ELR (cell line): Measurements from ENCODE around the gene SPTSSB.

Experiments used
- DNase-seq: peaks from one replicate; pipeline ENCODE4 v3.0.0-alpha.2; 2015; ENCODE audit warnings: low read depth

The SPTSSB gene

DNA sequence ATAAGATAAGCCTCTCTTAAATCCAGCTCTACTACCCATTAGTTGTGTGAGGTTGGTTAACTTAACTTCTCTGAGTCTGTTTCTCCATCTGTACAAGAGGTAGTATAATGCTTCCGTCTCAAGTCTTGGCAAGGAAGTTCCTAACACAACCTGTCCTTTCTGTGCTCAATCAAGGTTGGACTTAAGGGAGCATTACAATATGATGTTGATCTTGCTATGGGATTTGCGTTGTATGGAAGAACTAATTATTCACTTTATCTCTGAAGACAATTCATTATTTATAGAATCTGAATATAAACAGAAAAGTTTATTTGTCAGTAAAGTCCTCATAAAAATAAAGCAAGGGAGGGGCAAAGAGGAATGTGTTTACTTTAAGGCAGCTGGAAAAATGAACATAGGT is 18.9 kb upstream of the SPTSSB start:
- no peak for DNase-seq

- no peak for DNase-seq
These were observed 18.2 kb upstream of the SPTSSB start for GRCh38 chr3:161389445-161390035.

GRCh38 chr3:161388855-161389254 is 17.5 kb upstream of the SPTSSB start:
- DNase-seq = peak; percentile 14

- no peak for DNase-seq
These were observed 15.9 kb upstream of the SPTSSB start for GRCh38 chr3:161386991-161387770.

DNA sequence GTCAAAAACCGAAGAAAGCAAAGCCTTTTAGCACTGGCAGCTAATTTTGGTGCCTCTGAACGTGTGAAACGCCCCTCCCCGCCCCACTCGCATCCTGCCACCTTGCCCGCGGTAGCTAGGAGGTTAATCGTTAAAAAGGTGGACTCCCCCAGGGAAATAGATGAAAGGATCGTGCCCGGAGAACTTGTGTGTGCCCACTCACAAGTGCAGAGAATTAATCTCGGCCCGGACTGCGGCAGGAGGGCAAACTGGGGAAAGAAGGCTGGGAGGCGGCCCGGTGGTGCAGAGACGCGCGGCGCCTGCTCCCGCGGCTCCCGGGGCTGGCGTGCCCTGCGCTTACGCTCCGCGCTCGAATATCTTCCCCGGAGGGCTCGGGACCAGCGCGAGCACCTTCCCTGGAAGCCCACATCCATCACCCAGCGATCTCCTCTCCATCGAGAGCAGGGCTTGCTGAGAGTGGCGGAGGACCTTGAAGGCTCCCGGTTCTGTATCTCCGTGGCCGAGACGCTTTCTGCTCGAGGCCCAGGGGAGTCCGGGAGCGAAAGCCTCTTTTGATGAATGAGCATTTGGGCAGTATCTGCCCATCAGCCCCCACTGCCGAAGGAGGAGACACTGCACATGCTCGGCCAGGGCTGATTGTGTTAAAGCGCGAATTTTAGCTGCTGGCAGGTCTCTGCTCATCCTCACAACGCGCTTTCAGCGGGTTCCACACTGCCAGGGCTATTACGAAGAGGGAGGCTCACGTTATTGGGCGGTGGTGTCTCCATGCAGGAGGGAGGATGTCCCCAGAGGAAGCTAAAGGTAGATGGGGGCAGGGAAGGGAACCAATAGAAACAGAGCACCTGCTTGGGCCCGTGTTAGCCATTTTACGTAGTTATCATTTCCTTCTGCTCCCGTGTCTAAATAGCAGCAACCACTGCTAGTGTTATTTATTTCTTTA is 1.3 kb upstream of the SPTSSB start:
- peak; percentile 22 for DNase-seq

DNA sequence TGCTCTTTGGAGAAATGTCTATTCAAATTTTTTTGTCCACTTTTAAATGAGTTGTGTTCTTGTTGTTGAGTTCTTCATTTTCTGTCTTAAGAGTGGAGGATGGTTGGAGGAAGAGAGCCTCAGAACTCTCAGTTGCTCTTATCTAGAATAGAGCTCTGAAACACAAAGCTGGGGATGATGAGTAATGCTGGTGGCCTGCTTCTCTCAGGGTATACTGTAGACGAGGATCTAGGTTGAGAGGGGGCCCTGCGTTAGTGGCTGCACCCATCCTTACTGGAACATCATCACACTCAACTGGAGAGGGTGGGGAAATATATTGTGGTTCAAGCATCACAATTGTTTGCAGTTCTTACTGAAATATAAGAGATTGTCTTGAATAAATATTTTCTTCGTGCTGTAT is 1.8 kb downstream of the SPTSSB start:
- DNase-seq = no peak

DNA sequence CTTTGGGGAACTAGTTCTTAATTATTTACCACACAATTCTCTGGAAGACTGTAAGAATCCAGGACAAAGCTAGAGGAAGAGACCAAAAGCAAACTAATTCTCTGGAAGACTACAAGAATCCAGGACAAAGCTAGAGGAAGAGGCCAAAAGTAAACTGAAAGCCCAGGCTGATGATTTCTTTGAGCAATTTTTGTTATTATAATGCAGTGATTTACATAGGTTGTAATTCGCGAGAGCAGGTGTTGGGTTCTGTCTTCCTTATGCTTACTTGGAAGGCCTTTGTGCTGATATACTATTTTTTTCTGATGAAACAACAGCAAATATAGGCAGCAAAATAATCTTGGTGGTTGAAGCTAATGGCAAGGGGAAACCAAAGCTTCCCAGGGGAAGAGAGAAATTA is 5.2 kb downstream of the SPTSSB start:
- DNase-seq = no peak

- no peak for DNase-seq
These were observed 12.8 kb downstream of the SPTSSB start for GRCh38 chr3:161358488-161358887.

GRCh38 chr3:161356287-161356686 is 15.0 kb downstream of the SPTSSB start:
- no peak for DNase-seq

DNA sequence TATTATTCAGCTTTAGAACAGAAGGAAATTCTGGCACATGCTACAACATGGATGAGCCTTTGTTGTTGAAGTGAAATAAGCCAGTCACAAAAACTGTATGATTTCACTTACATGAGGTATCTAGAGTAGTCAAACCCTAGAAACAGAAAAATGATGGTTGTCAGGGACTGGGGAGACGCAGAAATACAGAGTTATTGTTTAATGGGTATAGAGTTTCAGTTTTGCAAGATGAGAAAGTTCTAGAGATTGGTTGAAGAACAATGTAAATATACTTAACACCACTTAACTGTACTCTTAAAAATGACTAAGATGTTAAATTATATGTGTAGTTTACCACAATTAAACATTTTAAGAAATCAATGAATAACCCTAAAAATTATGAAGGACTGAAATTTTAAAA is 15.8 kb downstream of the SPTSSB start:
- no peak for DNase-seq

DNA sequence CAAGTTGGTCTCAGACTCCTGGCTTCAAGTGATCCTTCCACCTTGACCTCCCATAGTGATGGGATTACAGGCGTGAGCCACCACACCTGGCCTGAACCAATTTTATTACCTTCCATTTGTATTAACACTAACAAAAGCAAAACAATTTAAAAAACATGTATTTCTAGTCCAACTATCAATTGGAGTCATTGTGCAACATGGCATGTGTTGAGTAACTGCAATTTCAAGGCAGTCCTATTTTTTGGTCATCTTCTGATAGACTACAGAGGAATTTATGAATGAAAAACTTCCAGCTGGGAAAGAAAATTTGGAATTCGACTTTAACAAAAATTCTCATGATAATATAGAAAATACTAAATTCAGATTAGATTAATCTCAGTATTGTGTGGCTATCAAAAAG is 16.8 kb downstream of the SPTSSB start:
- no peak for DNase-seq

GRCh38 chr3:161351330-161351729 is 20.0 kb downstream of the SPTSSB start:
- DNase-seq = no peak

GRCh38 chr3:161350916-161351315 is 20.4 kb downstream of the SPTSSB start:
- no peak for DNase-seq

DNA sequence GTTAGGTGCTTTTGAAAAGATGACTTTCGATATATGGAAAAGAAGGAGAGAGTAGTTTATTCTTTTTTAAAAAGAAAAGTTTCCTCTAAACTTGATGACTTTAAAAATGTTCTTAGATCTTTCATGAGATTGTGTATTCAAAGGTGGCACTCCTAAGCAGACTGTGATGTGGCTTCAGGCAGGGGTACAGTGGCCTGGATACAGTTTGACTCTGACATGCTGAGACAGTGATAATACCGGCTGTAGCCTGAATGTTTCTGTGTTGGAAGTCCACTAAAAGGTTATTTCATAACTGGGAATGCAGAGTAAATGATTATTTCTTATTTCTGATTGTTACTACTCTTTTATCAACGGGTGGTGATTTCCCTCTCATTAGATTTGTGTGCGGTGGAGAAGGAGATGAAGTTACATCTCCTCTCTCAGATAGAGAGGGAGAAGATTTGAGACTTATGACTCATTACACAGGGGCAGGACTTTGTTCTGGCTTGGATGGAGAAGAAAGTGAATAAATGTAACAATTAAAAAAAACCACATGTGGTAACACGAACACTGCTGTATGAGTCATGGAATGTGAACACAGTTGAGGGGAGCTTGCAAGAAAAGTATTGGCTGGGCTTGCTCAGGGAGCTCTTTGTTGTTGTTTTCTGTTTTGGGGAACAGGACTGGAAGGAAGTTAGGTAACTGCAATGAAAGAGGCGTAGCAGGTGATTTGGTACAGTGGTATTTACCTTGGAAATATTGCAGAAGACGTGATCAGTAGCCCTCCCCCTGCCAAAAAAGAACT is 21.6 kb downstream of the SPTSSB start:
- peak; percentile 77 for DNase-seq

- no peak for DNase-seq
These were observed 22.4 kb downstream of the SPTSSB start for GRCh38 chr3:161348796-161349400.

DNA sequence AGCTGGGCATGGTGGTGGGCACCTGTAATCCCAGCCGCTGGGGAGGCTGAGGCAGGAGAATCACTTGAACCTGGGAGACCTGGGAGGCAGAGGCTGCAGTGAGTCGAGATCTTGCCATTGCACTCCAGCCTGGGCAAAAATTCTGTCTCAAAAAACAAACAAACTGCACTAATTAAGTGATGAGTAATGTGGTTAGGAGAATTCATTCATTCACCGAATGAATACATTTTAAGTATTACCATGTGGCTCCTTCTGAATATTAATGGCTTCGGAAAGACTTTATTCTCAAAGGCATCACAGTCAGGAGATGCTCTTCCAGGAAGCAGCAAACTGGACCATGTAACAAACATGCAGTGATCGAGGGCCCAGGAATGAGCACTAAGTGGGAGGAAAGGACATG is 23.6 kb downstream of the SPTSSB start:
- DNase-seq = no peak

- DNase-seq = no peak
These were observed 26.3 kb downstream of the SPTSSB start for GRCh38 chr3:161345023-161345422.

DNA sequence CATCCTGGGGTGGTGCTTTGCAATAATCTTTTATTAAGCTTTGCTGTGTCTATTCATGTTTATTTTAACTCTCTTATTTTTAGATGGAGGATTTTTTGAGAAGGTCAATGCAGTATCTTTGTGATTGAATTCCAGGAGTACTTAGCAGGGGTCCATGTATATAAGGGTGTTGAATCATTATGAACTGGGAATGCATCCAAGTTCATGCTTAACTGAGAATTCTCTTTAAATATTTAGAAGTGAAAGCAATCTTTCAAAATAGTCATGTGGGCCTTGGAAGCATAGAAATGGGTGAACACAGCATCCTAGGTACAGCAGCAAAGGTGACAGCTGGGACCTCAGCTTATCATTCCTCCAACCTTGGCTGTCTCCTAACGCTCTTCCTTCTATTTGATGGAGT is 27.3 kb downstream of the SPTSSB start:
- no peak for DNase-seq

DNA sequence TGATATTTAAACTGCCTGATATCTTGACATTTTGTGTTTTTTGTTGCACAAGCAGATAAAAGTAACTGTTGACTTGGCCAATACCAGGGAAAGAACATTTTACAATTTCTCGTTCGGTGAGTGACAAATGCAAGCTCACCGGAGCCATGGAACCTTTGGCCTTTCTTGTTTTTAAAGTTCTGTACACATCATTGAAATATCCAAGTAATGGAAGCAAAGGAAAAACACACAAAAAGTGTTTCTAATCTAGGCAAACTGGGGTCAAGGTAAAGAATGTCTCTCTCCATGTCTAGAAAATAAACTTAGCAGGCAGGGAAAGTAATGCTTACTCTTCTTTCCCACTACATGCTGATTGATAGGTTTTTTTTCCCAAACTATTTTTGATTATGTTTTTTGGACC is 27.8 kb downstream of the SPTSSB start:
- DNase-seq = no peak

DNA sequence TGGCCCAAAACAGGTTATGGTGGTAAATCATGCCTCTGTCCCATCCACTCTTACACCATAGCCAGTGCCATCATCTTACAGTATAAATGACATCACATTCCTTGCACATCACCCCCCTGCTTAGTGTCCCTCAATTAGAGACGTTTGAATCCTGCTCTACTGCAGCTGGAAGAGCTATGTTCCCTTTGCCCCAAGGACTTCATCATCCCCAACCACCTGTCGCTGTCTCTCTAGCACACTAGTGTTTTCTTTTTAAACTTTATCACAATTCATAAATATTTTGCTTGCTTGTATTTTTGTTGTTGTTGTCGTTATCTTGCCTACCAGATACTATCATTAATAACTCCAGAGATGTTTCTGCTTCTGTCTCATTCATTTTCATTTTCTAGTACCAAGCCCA is 28.7 kb downstream of the SPTSSB start:
- no peak for DNase-seq
